Cardiac fibroblast (primary cell): ENCODE measurements around the gene UGT1A10.

Experiments
- DNase-seq, 2 donors: peaks; one replicate each; pipeline versions ENCODE4 v3.0.0 to v3.0.0-alpha.2; 2010; ENCODE audit warnings: low read depth in 2 of 2
- H3K4me3 ChIP-seq, 2 donors: replicated peaks in 1 of 2; 1 replicate in 1 of 2; 2 replicates in 1 of 2; pipeline ENCODE4 v1.5.1; 2011; ENCODE audit warnings: low read depth in 2 of 2, low read length in 2 of 2, mild to moderate bottlenecking in 2 of 2, moderate library complexity in 1 of 2
- TF ChIP-seq, protein P1 (sequence below): IDR thresholded peaks from one replicate; pipeline ENCODE4 v1.5.1; 2011; ENCODE audit warnings: low read depth, mild to moderate bottlenecking, low read length, inconsistent platforms

Gene UGT1A10

DNA sequence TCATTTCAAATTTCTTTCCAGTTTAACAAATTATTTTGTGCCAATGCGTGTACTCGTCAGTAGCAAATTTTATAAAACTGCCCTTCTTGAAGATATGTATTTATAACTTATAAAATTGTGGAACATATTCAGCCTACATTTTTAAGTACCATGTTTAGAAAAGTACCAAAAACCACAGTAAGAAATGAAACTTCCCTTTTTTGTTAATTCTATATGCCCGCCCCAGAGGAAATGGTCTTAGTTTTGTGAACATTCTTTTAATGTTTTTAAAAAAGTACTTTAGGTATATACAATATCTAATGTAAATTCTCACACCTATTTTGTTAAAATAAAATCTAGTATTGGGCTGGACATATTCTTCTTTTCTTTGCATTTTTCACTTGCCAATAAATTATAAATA is 36.6 kb downstream of the UGT1A10 start:
- no peak for DNase-seq
- H3K4me3 ChIP-seq, result no peak overlapping the region
- TF ChIP-seq, protein P1, sequence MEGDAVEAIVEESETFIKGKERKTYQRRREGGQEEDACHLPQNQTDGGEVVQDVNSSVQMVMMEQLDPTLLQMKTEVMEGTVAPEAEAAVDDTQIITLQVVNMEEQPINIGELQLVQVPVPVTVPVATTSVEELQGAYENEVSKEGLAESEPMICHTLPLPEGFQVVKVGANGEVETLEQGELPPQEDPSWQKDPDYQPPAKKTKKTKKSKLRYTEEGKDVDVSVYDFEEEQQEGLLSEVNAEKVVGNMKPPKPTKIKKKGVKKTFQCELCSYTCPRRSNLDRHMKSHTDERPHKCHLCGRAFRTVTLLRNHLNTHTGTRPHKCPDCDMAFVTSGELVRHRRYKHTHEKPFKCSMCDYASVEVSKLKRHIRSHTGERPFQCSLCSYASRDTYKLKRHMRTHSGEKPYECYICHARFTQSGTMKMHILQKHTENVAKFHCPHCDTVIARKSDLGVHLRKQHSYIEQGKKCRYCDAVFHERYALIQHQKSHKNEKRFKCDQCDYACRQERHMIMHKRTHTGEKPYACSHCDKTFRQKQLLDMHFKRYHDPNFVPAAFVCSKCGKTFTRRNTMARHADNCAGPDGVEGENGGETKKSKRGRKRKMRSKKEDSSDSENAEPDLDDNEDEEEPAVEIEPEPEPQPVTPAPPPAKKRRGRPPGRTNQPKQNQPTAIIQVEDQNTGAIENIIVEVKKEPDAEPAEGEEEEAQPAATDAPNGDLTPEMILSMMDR, result no peak

DNA sequence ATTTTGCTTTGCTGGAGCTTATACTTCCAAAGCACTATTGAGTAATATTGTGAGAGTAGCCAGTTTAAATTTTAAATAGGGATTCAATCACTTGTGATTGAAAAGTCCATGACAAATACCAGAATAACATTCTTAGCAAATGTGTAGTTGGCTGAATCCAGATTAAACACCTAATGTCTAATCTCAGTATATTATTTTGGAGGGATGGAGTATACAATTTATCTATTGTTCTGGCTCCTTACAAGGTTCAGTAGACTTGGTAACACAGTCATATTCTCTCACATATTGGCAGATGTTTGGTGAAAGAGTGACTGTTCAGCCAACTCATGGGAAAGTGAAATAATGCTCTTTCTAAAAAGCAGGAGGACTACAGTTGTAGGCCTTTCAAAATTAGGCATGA is 37.6 kb downstream of the UGT1A10 start:
- DNase-seq, result no peak
- TF ChIP-seq, protein P1, result no peak
- no peak overlapping the region for H3K4me3 ChIP-seq

DNA sequence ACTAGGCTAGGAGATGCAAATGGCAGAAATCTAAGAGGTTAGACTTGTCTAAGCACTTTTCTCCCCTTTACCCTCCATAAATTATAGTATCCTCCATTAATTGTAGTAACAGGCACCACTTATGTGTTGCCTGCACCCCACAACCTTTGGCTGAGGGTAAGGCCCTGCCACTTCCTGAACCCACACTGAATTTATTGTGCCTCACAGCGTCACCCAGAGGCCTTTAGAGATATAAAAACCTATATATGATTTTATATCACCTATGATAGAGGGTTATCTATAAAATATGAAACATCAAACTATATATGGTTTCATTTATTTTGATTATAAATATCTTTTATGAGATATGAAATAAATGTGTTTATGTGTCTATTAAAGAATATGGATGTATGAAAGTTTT is 38.1 kb downstream of the UGT1A10 start:
- TF ChIP-seq, protein P1, result no peak
- no peak overlapping the region for H3K4me3 ChIP-seq
- no peak for DNase-seq

DNA sequence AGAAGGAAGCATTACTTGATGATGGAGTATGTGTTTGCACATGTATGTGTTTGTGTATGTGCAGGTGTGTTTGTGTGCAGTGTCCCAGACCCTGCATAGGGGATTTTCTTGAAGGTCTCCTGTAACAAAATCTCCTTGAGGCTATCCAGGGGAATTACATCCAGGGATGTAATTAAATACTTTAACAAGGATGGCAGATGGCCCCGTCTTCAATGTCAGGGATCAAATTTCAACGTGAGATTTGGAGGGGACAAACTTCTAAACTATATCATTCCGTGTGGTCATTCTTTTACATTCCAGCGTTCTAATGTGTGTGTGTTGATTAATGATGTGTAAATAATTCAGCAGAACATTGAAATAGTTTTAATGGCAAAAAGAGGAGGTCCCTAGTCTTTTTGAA is 38.7 kb downstream of the UGT1A10 start:
- DNase-seq, result no peak
- TF ChIP-seq, protein P1, result no peak
- no peak overlapping the region for H3K4me3 ChIP-seq

DNA sequence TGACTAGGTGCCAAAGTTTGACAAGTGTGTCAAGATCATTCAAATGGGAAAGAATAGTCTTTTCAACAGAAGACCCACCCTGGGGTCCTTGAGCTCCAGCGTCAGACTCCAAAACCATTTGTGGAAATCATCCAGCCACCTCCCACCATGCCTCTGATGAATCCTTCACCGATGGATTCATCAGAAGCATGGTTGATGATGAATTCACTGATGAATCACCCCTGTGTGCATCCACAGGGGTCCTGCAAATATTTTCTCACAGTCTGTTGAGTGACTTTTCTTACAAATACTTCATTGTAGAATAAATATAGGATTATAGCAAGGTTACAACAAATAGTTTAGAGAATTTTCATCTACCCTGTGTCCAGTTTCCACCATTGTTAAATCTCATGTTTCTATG is 39.8 kb downstream of the UGT1A10 start:
- TF ChIP-seq, protein P1, result no peak
- no peak overlapping the region for H3K4me3 ChIP-seq

DNA sequence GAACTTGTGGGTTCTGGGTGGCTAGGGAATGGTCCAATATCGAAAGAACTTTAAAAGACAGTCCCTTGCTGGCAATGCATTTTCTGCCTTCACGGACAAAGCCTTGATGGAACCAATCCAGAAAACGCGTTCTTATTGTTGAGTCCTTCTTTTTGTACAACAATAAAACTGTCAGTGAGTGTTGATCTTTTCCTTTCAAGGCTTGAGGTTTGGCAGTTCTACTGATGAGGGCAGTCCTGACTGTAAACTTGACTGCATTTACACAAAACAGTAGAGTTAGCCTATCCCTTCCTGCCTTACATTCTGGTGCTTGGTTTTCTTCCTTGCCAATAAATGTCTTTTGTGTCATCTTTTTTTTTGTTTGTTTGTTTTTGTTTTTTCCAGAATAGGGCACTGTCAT is 42.9 kb downstream of the UGT1A10 start:
- TF ChIP-seq, protein P1, result no peak
- no peak overlapping the region for H3K4me3 ChIP-seq
- peak in 1 of 2 donors; percentile 12 for DNase-seq

More for the DNA sequence above, 39.8 kb downstream of the UGT1A10 start:
- DNase-seq, result peak in 1 of 2 donors; percentile 8

DNA sequence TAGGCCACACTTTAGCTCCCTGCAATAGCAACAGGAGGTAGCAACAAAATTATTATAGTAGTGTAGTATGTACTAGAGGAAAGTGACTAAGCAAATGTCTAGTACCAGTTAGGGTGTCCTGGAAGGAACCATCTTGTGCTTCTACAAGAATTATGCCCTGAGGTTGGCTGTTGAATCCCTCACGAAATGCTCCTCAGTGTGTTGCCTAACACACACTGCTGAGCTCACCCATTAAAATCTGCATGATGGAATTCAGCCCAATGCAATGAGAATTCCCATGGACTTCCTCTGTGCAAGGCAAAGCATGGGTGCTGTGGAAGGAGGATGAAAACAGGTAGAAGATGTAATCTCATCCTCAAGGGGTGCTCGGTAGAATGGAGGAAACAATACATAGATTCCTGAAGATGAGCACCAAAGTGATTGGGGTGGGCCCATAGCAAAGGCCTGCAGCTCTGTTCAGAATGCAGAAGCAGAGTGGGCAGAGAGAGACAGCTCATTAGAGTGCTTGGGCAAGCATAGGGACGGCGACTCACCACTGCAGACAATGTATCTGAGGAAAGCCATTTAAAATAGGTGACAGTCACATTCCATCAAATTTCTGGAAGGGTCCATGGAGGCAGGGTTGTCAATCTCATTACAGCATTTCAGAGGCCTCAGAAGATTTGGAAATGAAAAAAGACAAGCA is 44.3 kb downstream of the UGT1A10 start:
- no peak for DNase-seq
- TF ChIP-seq, protein P1, result no peak
- H3K4me3 ChIP-seq, result no peak overlapping the region
